ENCODE measurements around the gene SLC9A9.

Gene SLC9A9

GRCh38 chr3:143232981-143233380, 615.3 kb downstream of the SLC9A9 start:
- DNase-seq (ENCODE audit: low spot score) (no peak), FAIRE-seq (no peak)

- FAIRE-seq: no peak
- no peak for DNase-seq (ENCODE audit: low spot score)
Observed at GRCh38 chr3:143228405-143228804, 619.9 kb downstream of the SLC9A9 start.

- DNase-seq (ENCODE audit: low spot score): no peak
- no peak for FAIRE-seq
Observed at GRCh38 chr3:143226678-143227291, 621.5 kb downstream of the SLC9A9 start.

GRCh38 chr3:143224716-143225115, 623.6 kb downstream of the SLC9A9 start:
- FAIRE-seq (no peak), DNase-seq (ENCODE audit: low spot score) (no peak)

GRCh38 chr3:143222981-143223380, 625.3 kb downstream of the SLC9A9 start:
- no peak for FAIRE-seq
- no peak for DNase-seq (ENCODE audit: low spot score)

GRCh38 chr3:143222505-143222904, 625.8 kb downstream of the SLC9A9 start:
- FAIRE-seq (no peak), DNase-seq (ENCODE audit: low spot score) (no peak)

- DNase-seq (ENCODE audit: low spot score): no peak
- FAIRE-seq: no peak
Observed at GRCh38 chr3:143221446-143221845, 626.8 kb downstream of the SLC9A9 start.

GRCh38 chr3:143220741-143221140, 627.5 kb downstream of the SLC9A9 start:
- DNase-seq (ENCODE audit: low spot score): no peak
- FAIRE-seq: no peak

GRCh38 chr3:143218166-143218835, 630.0 kb downstream of the SLC9A9 start:
- DNase-seq (ENCODE audit: low spot score) (no peak), FAIRE-seq (no peak)

GRCh38 chr3:143217283-143217682, 631.0 kb downstream of the SLC9A9 start:
- DNase-seq (ENCODE audit: low spot score): no peak
- no peak for FAIRE-seq

- FAIRE-seq (no peak), DNase-seq (ENCODE audit: low spot score) (no peak)
Observed at GRCh38 chr3:143216709-143217182, 631.5 kb downstream of the SLC9A9 start.
